HG03575 (cell line): ENCODE results near the gene HTR3C.
"Not testable (repeated sequence)": the region's sequence is repeated elsewhere in the genome, so short reads cannot be mapped to it uniquely, and the experiment has no call there.

Experiments
- ATAC-seq: cut with Tn5 transposase; IDR thresholded peaks from one replicate; pipeline ENCODE4 v1.9.1; 2021; ENCODE audit not compliant: unreplicated experiment, insufficient number of reproducible peaks, low FRiP score; ENCODE audit errors: extremely low read depth

The HTR3C gene

GRCh38 chr3:184028275-184028890 lies 24.5 kb upstream of the HTR3C start:
- ATAC-seq: not testable (repeated sequence)

- ATAC-seq: no peak
Measured at GRCh38 chr3:184029443-184029842, 23.4 kb upstream of the HTR3C start.

DNA sequence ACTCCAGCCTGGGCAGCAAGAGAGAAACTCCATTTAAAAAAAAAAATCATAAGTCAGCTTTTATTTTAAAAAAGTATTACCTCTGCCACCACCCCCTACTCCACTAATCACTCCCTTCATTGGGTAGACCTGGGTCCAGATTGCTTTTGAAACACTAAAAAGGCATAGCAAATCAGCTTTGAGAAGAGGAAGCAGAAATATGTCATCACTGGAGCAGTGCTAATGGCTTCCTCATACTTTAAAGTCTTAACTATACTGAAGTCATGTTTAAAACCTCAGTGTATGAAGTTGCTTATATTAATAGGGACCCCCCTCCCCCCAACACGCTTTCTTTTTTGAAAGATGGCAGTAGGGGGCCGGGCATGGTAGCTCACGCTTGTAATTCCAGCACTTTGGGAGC lies 22.3 kb upstream of the HTR3C start:
- ATAC-seq: no peak

DNA sequence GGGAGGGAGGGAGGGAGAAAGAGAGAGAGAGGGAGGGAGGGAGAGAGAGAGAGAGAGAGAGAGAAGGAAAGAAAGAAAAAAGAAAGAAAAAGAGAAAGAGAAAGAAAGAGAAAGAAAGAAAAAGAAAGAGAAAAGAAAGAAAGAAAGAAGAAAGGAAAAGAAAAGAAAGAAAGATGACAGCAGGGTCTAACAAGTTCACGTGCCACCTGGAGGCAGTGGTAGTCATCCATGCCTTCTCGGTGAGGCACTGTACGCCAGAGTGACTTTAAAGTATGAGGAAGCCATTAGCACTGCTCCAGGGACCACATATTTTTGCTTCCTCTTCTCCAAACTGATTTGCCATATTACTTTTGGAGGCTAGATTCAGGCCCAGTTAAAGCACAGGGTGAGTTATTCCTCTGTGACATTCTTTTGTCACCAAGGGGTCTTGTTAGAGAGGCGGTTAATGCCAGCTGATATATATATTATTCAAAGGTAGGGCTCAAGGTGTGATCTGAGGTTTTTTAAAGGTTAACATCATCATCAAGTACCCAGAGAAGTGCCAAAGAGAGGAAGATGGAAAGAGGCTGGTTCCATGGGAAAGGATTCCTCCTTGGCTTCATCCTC lies 21.6 kb upstream of the HTR3C start, which contains the start of gene HTR3D:
Gene HTR3D, plus strand, starts transcription at position 556 of the 606 bp plus-strand sequence. Its CDS starts 0 bp downstream, at position 556.
- ATAC-seq: no peak

GRCh38 chr3:184037816-184038215 lies 15.0 kb upstream of the HTR3C start:
- ATAC-seq: no peak

DNA sequence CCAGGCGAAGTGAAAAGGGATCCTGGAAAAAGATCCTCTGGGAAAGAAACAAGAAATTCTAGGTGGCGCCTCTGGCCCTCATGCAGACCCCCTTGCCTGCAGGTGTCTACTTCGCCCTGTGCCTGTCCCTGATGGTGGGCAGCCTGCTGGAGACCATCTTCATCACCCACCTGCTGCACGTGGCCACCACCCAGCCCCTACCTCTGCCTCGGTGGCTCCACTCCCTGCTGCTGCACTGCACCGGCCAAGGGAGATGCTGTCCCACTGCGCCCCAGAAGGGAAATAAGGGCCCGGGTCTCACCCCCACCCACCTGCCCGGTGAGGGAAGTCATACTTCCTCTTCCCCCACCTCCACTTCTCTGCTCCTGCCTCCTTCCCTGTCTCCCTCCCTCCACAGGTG lies 14.5 kb upstream of the HTR3C start:
- ATAC-seq: not testable (repeated sequence)

GRCh38 chr3:184039414-184039813 lies 13.4 kb upstream of the HTR3C start:
- ATAC-seq: no peak

GRCh38 chr3:184040010-184040409 lies 12.8 kb upstream of the HTR3C start:
- no peak for ATAC-seq

DNA sequence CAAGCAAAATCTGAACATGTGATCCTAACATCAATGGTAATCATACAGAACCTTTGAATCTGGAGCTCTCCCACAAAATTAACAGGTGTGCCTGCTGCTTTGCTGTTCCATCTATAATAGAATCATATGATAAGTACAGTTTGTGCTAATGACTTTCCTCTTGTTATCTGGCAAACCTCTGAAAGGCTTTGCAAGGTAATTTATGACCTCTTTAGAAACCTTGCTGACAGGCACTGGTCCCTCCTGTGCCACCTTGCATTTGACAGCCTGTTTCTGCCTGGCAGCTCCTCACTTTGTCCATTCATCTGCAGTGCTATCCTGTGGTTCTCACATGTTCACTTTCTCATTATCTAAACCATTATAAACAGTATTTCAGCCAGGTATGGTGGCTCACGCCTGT lies 10.2 kb upstream of the HTR3C start:
- no peak for ATAC-seq

GRCh38 chr3:184045995-184046394 lies 6.9 kb upstream of the HTR3C start:
- ATAC-seq: no peak

- no peak for ATAC-seq
Measured at GRCh38 chr3:184050217-184050847, 2.5 kb upstream of the HTR3C start.

DNA sequence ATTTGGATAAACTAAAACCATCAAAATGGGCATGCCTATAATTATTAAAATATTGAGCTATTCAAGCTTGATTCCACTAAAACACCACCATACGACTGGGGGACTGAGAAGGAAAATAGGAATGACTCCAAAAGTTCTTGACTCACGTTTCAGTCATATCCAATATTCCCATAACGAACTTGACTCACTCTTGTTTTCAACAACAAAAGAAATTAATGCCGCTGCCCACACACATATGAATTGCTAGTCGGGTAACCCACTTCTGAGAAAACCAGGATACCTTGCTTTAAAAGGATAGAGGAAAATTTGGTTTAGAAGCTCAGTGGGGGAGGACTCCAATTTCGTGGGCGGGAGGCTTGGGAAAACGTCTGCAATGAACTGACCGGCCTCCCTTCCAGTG lies 5.2 kb downstream of the HTR3C start:
- ATAC-seq: no peak

- ATAC-seq: no peak
Measured at GRCh38 chr3:184059424-184059823, 6.6 kb downstream of the HTR3C start.

DNA sequence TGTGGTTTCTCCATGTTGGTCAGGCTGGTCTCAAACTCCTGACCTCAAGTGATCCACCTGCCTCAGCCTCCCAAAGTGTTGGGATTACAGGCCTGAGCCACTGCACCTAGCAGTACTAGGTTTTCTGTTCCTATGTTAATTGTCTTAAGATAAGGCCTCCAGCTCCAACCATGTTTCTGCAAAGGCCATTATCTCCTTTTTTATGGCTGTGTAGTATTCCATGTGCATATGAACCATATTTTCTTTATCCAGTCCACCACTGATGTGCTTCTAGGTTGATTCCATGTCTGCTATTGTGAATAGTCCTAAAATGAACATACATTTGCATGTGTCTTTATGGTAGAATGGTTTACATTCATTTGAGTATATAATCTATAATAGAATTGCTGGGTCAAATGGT lies 9.8 kb downstream of the HTR3C start:
- no peak for ATAC-seq

DNA sequence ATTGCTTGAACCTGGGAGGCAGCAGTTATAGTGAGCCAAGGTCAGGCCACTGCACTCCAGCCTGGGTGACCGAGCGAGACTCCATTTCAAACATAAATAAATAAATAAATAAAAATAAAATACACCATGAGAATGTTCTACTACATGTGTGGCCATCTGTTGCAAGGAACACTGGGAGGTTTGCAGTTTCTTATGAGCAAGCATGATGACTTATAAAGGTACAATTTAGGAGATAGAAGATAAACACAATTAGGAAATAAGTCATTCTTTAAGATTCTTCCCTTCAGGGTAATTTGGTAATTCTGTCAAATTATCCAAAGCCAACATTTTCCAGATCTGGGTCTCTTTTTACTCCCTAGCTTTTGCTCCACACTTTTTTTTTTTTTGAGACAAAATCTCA lies 13.4 kb downstream of the HTR3C start:
- ATAC-seq: no peak

- no peak for ATAC-seq
Measured at GRCh38 chr3:184067573-184068055, 14.8 kb downstream of the HTR3C start.

GRCh38 chr3:184068344-184068743 lies 15.5 kb downstream of the HTR3C start:
- no peak for ATAC-seq

DNA sequence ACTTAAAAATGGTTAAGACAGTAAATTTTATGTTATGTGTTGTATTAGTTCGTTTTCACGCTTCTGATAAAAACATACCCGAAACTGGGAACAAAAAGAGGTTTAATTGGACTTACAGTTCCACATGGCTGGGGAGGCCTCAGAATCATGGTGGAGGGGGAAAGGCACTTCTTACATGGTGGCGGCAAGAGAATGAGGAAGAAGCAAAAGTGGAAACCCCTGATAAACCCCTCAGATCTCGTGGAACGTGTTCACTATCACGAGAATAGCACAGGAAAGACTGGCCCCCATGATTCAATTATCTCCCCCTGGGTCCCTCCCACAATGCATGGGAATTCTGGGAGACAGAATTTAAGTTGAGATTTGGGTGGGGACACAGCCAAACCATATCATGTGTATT lies 18.3 kb downstream of the HTR3C start:
- ATAC-seq: not testable (repeated sequence)

- ATAC-seq: no peak
Measured at GRCh38 chr3:184073621-184074020, 20.8 kb downstream of the HTR3C start.

DNA sequence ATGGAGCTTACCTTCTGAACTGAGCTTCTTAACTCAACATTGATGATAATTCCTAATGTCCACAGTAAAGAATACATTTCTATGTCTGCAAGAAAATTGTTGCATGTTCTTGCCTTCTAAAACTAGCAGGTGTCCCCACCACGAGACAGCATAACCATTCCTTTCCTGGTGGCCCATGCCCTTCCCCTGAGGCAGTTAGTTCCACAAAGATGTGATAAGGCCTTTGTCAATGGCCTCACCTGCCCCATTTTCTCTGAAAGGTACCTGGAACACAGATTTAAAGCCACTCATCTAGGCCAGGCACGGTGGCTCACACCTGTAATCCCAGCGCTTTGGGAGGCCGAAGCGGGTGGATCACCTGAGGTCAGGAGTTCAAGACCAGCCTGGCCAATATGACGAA lies 23.1 kb downstream of the HTR3C start:
- ATAC-seq: no peak
